Muscle layer of duodenum (tissue), 2 donors: Measurements from ENCODE around the gene KCNMA1.

Source experiments
- H3K27ac ChIP-seq: one replicate; pipeline ENCODE4 v1.7.0; 2013; ENCODE audit warnings: mild to moderate bottlenecking, low read length
- H3K27me3 ChIP-seq: one replicate; pipeline ENCODE4 v1.7.0; 2013; ENCODE audit warnings: low read depth, mild to moderate bottlenecking, control low read depth, low read length
- H3K36me3 ChIP-seq, 2 donors: one replicate each; pipeline ENCODE4 v1.7.0; 2013; ENCODE audit warnings: low read length in 2 of 2, control low read depth in 1 of 2, mild to moderate bottlenecking in 1 of 2; ENCODE audit not compliant: insufficient read depth in 2 of 2, control insufficient read depth in 1 of 2
- H3K4me1 ChIP-seq, 2 donors: one replicate each; pipeline ENCODE4 v1.7.0; 2013; ENCODE audit warnings: low read length in 2 of 2, mild to moderate bottlenecking in 2 of 2, control low read depth in 1 of 2, moderate library complexity in 1 of 2; ENCODE audit not compliant: insufficient read depth in 2 of 2, control insufficient read depth in 1 of 2
- H3K4me3 ChIP-seq, 2 donors: one replicate each; pipeline ENCODE4 v1.7.0; 2013; ENCODE audit warnings: low read length in 2 of 2, low read depth in 1 of 2, mild to moderate bottlenecking in 1 of 2
- H3K9me3 ChIP-seq, 2 donors: one replicate each; pipeline ENCODE4 v1.7.0; 2013; ENCODE audit warnings: low read length in 2 of 2, control low read depth in 1 of 2, mild to moderate bottlenecking in 1 of 2; ENCODE audit not compliant: control insufficient read depth in 1 of 2
- donor health status: healthy.

The KCNMA1 gene

DNA sequence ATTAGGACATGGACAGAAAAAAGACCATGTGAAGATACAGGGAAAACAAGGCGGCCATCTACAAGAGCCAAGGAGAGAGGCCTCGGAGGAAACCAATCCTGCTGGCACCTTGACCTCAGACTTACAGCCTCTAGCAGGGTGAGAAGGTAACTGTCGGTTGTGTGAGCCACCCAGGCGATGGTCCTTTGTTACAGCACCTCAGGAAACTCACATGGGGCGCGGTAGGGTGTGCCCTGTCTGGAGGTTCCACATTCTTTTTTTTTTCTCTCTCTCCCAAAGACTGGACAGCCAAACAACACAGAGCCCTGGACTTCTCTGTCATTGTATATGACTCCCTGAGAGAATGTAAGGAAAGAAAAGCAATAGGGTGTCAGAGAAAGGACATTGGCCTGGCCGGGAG lies 163.2 kb downstream of the KCNMA1 start:
- no peak overlapping the region for H3K27ac ChIP-seq
- peaks cover 0 to 5% of the 10 kb centered on the region in 2 donors for H3K4me1 ChIP-seq
- H3K9me3 ChIP-seq = no peaks in the 10 kb centered on the region
- no peak overlapping the region for H3K4me3 ChIP-seq
- no peaks in the 10 kb centered on the region for H3K27me3 ChIP-seq
- H3K36me3 ChIP-seq = no peaks in the 10 kb centered on the region

GRCh38 chr10:77472146-77472545 lies 165.5 kb downstream of the KCNMA1 start:
- no peaks in the 10 kb centered on the region for H3K4me1 ChIP-seq
- H3K36me3 ChIP-seq = no peaks in the 10 kb centered on the region
- H3K9me3 ChIP-seq = no peaks in the 10 kb centered on the region
- H3K27ac ChIP-seq = no peak overlapping the region
- no peak overlapping the region for H3K4me3 ChIP-seq
- no peaks in the 10 kb centered on the region for H3K27me3 ChIP-seq

DNA sequence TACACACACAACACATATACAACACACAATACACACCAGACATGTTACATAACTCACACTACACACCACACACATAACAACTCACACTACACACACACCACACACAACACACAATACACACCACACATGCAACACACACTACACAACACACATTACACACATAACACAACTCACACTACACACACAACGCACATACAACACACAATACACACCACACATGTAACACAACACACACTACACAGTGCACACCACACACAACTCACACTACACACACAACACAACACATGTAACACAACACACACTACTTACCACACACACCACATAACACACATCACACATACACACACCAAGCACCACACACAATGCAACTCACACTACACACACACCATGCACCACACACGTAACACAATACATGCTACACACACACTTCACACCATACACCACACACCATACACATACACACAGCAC lies 166.5 kb downstream of the KCNMA1 start:
- no peaks in the 10 kb centered on the region for H3K9me3 ChIP-seq
- no peaks in the 10 kb centered on the region for H3K27me3 ChIP-seq
- H3K4me3 ChIP-seq = no peak overlapping the region
- H3K4me1 ChIP-seq = no peaks in the 10 kb centered on the region
- H3K27ac ChIP-seq = no peak overlapping the region
- H3K36me3 ChIP-seq = no peaks in the 10 kb centered on the region

DNA sequence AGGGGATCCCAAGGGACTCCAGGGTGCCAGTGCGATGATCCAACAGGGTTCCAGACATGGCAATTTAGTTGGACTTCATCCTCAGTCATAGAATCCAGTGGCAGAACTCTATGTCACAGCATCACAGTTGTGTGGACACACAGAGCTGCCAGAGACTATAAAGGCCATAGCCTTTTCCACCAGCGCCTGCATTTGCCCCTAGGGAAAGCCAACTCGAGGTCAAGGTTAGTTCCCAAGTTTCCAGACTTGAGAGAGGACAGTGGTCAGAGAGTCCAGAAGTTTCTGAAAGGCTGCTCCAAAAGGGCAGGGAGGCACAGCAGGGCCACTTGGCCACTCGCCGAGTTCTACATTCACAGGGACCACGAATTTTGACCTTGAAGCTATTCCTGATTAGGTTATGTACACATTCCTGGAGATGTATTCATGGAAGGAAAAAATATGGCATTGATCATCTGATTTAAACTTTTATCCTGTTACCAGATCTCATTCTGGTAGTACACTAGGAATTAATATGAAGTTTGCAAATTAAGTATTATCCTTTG lies 170.1 kb downstream of the KCNMA1 start:
- no peak overlapping the region for H3K27ac ChIP-seq
- peaks cover 10 to 22% of the 10 kb centered on the region in 2 donors for H3K4me1 ChIP-seq
- H3K27me3 ChIP-seq = no peaks in the 10 kb centered on the region
- no peaks in the 10 kb centered on the region for H3K9me3 ChIP-seq
- no peak overlapping the region for H3K4me3 ChIP-seq
- no peaks in the 10 kb centered on the region for H3K36me3 ChIP-seq

DNA sequence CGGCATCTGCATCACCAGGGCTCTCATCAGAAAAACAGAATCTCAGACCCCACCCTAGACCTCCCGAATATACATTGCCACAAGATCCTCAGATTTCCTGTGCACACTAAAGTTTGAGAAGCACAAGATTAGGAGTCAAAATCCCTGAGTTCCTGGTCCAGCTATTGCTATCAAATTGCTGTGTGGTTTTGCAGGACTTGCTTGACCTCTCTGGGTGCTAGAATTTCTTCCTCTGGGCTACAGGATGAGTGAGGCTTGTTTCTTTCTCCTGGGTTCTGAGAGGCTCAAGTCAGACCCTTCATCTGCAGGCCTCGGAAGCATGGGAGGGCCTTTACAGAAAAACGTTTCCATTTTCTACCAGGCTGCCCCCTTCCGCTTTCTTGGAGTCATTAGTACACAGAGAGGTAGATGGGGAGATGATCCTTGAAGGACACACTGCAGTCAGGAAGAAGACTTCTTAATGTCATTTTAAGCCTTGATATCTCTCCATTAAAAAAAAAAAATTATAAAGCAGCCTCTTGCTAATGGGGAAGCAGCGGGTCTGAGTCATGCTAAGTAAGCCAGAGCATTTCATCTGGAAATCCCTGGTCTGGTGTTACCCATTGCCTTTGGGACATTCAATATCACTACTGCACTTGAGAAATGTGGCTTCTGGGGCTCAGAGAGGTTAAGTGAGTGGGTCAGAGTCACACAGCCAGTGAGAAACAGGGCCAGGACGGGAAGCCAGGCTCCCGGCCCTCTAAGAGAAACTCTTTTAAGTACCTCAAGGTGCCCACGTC lies 173.5 kb downstream of the KCNMA1 start:
- peaks cover 10 to 24% of the 10 kb centered on the region in 2 donors for H3K4me1 ChIP-seq
- H3K27ac ChIP-seq = no peak overlapping the region
- H3K36me3 ChIP-seq = no peaks in the 10 kb centered on the region
- no peak overlapping the region for H3K4me3 ChIP-seq
- H3K27me3 ChIP-seq = no peaks in the 10 kb centered on the region
- no peaks in the 10 kb centered on the region for H3K9me3 ChIP-seq

DNA sequence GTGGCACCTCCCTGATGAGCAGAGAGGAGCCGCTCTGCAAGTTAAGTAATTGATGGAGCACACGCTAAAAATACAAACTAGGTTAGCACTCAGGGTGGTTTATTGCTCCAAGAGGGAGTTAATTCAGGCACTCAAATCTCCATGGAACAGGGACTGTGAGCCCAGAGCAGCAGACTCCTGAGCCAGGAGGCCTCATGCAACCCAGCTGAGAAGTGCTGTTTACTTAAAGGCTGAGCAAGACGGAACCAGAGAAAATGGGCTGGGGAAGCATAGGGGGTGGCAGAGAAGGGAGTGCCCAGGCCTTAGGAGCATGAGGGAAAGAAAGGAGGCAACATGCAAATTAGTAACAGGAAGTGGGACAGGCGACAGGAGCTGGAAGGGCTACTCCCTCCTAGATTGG lies 174.1 kb downstream of the KCNMA1 start:
- no peak overlapping the region for H3K27ac ChIP-seq

DNA sequence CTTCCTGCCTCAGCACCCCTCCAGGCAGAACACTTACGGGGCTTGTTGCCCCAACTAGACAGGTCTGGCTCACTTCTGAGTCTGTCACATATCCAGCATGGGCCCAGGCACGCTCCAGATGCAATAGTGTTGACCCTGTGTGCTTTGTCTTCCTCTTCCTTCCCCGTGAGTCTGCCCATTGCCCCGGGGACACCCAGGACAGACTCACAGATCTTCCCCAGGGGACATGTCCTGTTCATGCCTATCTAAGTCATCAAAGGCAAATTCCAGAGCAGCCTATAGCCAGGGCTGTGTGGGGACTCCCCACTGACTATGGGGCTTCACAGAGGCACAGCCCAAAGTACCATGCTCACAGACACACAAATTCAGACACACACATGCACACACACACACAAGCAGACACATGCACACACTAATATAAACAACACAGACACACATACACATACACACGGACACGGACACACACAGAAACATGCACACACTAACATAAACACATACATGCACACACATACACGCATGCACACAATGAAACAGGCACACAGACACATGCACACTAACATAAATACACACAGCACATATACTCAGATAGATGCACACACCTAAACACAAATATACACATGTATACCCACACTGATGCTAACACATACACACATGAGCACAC lies 175.8 kb downstream of the KCNMA1 start:
- Histone ChIP-seq H3K27me3 (no peaks in the 10 kb centered on the region), H3K27ac (no peak overlapping the region), H3K4me3 (no peak overlapping the region), H3K36me3 (no peaks in the 10 kb centered on the region), H3K4me1 (peaks cover 10 to 33% of the 10 kb centered on the region in 2 donors), H3K9me3 (no peaks in the 10 kb centered on the region)

More for the DNA sequence above, 174.1 kb downstream of the KCNMA1 start:
- no peaks in the 10 kb centered on the region for H3K9me3 ChIP-seq
- peaks cover 10 to 30% of the 10 kb centered on the region in 2 donors for H3K4me1 ChIP-seq
- H3K4me3 ChIP-seq = no peak overlapping the region
- H3K36me3 ChIP-seq = no peaks in the 10 kb centered on the region
- H3K27me3 ChIP-seq = no peaks in the 10 kb centered on the region

- Histone ChIP-seq H3K4me3 (no peak overlapping the region), H3K27me3 (no peaks in the 10 kb centered on the region), H3K27ac (no peak overlapping the region), H3K9me3 (no peaks in the 10 kb centered on the region), H3K36me3 (no peaks in the 10 kb centered on the region), H3K4me1 (peaks cover 10 to 33% of the 10 kb centered on the region in 2 donors)
Measured at GRCh38 chr10:77459905-77460304, 177.7 kb downstream of the KCNMA1 start.

GRCh38 chr10:77458986-77459590 lies 178.5 kb downstream of the KCNMA1 start:
- Histone ChIP-seq H3K9me3 (no peaks in the 10 kb centered on the region), H3K27ac (no peak overlapping the region), H3K27me3 (no peaks in the 10 kb centered on the region), H3K36me3 (no peaks in the 10 kb centered on the region), H3K4me1 (peaks cover 10 to 26% of the 10 kb centered on the region in 2 donors), H3K4me3 (no peak overlapping the region)

GRCh38 chr10:77457721-77458120 lies 179.9 kb downstream of the KCNMA1 start:
- Histone ChIP-seq H3K36me3 (no peaks in the 10 kb centered on the region), H3K27me3 (no peaks in the 10 kb centered on the region), H3K27ac (no peak overlapping the region), H3K4me3 (no peak overlapping the region), H3K9me3 (no peaks in the 10 kb centered on the region), H3K4me1 (peaks cover 0 to 13% of the 10 kb centered on the region in 2 donors)

DNA sequence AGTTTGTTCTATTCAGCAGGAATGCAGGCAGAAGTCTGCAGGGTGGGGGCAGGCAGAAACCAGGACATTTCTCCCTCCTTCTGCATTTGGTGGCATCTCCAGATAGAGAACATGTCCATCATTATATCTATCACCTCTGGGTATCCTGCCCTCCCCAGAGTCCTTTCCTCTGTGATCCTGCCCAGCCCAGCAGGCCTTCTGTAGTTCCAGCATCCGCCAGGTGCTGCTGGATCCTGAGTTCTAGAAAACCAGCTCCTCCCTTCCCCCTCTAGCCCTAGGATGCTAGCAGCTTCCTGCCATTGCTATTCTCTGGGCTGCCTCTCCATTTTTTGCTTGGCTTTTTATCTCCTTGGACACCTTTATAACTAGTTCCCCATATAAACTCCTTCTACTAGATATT lies 180.3 kb downstream of the KCNMA1 start:
- peaks cover 0 to 10% of the 10 kb centered on the region in 2 donors for H3K4me1 ChIP-seq
- H3K27me3 ChIP-seq = no peaks in the 10 kb centered on the region
- H3K36me3 ChIP-seq = no peaks in the 10 kb centered on the region
- H3K4me3 ChIP-seq = no peak overlapping the region
- H3K27ac ChIP-seq = no peak overlapping the region
- H3K9me3 ChIP-seq = no peaks in the 10 kb centered on the region
